Measurements from ENCODE around the gene LRRC14B.

Gene LRRC14B

GRCh38 chr5:203246-203930 lies 12.1 kb downstream of the LRRC14B start:
- TF ChIP-seq GABPA (IDR thresholded peaks at IDR 0.05; ENCODE audit: low read depth) (no peak), SPI1 (IDR thresholded peaks at IDR 0.05; ENCODE audit: borderline replicate concordance, low read depth) (no peak), POLR2AphosphoS5 (IDR thresholded peaks at IDR 0.05; ENCODE audit: low read depth) (no peak), REST (IDR thresholded peaks at IDR 0.05; ENCODE audit: insufficient replicate concordance, low read depth) (no peak), CTCF (IDR thresholded peaks at IDR 0.05; ENCODE audit: insufficient read depth, low read length) (no peak)
- no peak overlapping the region for H3K4me3 ChIP-seq (replicated peaks; ENCODE audit: insufficient read depth, low read length)
- no peaks in the 10 kb centered on the region for H3K27me3 ChIP-seq (ENCODE audit: insufficient read depth, poor library complexity, severe bottlenecking)
- H3K27ac ChIP-seq (replicated peaks) = no peak overlapping the region
- no peak for DNase-seq (ENCODE audit: low read depth in 1 of 2, low spot score in 1 of 2)

GRCh38 chr5:204001-204400 lies 12.7 kb downstream of the LRRC14B start:
- no peak overlapping the region for H3K27ac ChIP-seq (replicated peaks)
- H3K27me3 ChIP-seq (ENCODE audit: insufficient read depth, poor library complexity, severe bottlenecking) = no peaks in the 10 kb centered on the region
- no peak for DNase-seq (ENCODE audit: low read depth in 1 of 2, low spot score in 1 of 2)
- no peak for TF ChIP-seq GABPA (IDR thresholded peaks at IDR 0.05; ENCODE audit: low read depth)
- H3K4me3 ChIP-seq (replicated peaks; ENCODE audit: insufficient read depth, low read length) = no peak overlapping the region

- Histone ChIP-seq H3K4me3 (replicated peaks; ENCODE audit: insufficient read depth, low read length) (no peak overlapping the region), H3K27me3 (ENCODE audit: insufficient read depth, poor library complexity, severe bottlenecking) (no peaks in the 10 kb centered on the region), H3K27ac (replicated peaks) (no peak overlapping the region)
- no peak for DNase-seq (ENCODE audit: low read depth in 1 of 2, low spot score in 1 of 2)
- TF ChIP-seq REST (IDR thresholded peaks at IDR 0.05; ENCODE audit: insufficient replicate concordance, low read depth) (no peak), GABPA (IDR thresholded peaks at IDR 0.05; ENCODE audit: low read depth) (no peak), SPI1 (IDR thresholded peaks at IDR 0.05; ENCODE audit: borderline replicate concordance, low read depth) (no peak), POLR2AphosphoS5 (IDR thresholded peaks at IDR 0.05; ENCODE audit: low read depth) (no peak), CTCF (IDR thresholded peaks at IDR 0.05; ENCODE audit: insufficient read depth, low read length) (no peak)
These were observed 13.2 kb downstream of the LRRC14B start for GRCh38 chr5:204462-204861.

- no peaks in the 10 kb centered on the region for H3K27me3 ChIP-seq (ENCODE audit: insufficient read depth, poor library complexity, severe bottlenecking)
- TF ChIP-seq SPI1 (IDR thresholded peaks at IDR 0.05; ENCODE audit: borderline replicate concordance, low read depth) (no peak), CTCF (IDR thresholded peaks at IDR 0.05; ENCODE audit: insufficient read depth, low read length) (no peak), REST (IDR thresholded peaks at IDR 0.05; ENCODE audit: insufficient replicate concordance, low read depth) (no peak), POLR2AphosphoS5 (IDR thresholded peaks at IDR 0.05; ENCODE audit: low read depth) (no peak), GABPA (IDR thresholded peaks at IDR 0.05; ENCODE audit: low read depth) (no peak)
- no peak overlapping the region for H3K27ac ChIP-seq (replicated peaks)
- DNase-seq (ENCODE audit: low read depth in 1 of 2, low spot score in 1 of 2) = no peak
- H3K4me3 ChIP-seq (replicated peaks; ENCODE audit: insufficient read depth, low read length) = no peak overlapping the region
These were observed 13.8 kb downstream of the LRRC14B start for GRCh38 chr5:204966-205670.

All from HL-60 (cell line).